Colonic mucosa (tissue), 4 donors: ENCODE results near the gene CTIF. TPM values are rescaled to one million over a fixed set of nuclear protein-coding genes. Genes with fewer than 3 reads are reported as not detected.

Source experiments
- DNase-seq: peaks from one replicate; pipeline ENCODE4 v3.0.0-alpha.2; 2020
- H3K27ac ChIP-seq: fragments of 200-600 bp; one replicate; pipeline ENCODE4 v1.8.0; 2021
- H3K27me3 ChIP-seq: fragments of 200-600 bp; one replicate; pipeline ENCODE4 v1.8.0; 2021
- H3K36me3 ChIP-seq: fragments of 200-600 bp; one replicate; pipeline ENCODE4 v1.8.0; 2021
- H3K4me1 ChIP-seq: fragments of 200-600 bp; one replicate; pipeline ENCODE4 v1.8.0; 2021; ENCODE audit warnings: mild to moderate bottlenecking
- H3K4me3 ChIP-seq: fragments of 200-600 bp; one replicate; pipeline ENCODE4 v1.8.0; 2021
- H3K9ac ChIP-seq, 2 donors: one replicate each; pipeline ENCODE4 v1.7.0; 2013; ENCODE audit warnings: control low read depth in 2 of 2, low read depth in 2 of 2, low read length in 2 of 2
- H3K9me3 ChIP-seq: fragments of 200-600 bp; one replicate; pipeline ENCODE4 v1.8.0; 2021
- intact Hi-C: fragments of 100-400 bp; cut with DNase I; formaldehyde crosslinking; loops from one replicate; pipeline ENCODE4 v1.14.1; 2022
- total RNA-seq, 2 donors: library from RNA; stranded (reverse); fragmentation: NEBNext Ultra II Directional in 1 of 2; extraction: Animal tissue kit (Norgen Biotek cat#: 25700) in 1 of 2; gene quantifications; one replicate each; pipeline ENCODE4 v1.2.1, GENCODE V29; 2021
- TF ChIP-seq, protein P1 (sequence below): fragments of 200-600 bp; IDR thresholded peaks from one replicate; pipeline ENCODE4 v1.8.0; 2022; ENCODE audit warnings: antibody characterized with exemption, mild to moderate bottlenecking
- donor health status: healthy.
- donor health status: DM: no; HTN: no; CAD: no.
- donor health status: DM: no; HTN: no; CAD: no.

CTIF gene
- total RNA-seq, 2 donors from 2014 or later: 13.0 to 16.7 TPM

DNA sequence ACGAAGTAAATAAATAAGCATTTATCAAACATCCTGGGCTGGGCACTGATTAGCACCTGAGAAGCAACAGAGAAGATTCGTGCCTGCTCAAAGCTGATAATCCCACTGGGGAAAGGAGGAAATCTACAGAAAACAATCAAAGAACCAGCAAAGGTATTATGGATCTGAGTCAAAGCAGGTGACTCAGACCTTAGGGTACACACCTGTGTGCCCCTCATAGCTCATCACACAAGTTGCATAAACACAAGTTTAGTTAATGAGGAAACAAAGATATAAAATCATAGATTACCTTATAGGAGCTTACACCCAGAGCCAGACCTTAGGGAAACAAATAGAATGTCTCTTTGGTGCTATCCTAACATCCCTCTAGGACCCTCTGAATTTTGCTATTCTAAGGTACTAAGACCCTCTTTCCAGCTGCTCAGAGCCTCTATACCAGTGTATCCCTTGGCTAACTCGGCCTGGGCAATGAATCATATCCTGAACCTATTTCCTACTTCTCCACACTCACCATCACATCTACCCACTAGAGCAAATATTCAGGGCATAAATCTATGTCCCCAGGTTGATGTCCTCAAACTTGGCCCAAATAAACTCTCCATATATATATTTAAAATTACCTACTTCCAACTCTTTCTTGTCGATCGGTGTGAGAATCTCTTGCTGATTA, 19.3 kb upstream of the CTIF start:
- intact Hi-C loops: no loop called here
- Histone ChIP-seq H3K4me1 (no peaks in the 10 kb centered on the region), H3K4me3 (no peak overlapping the region), H3K9ac (no peak overlapping the region), H3K9me3 (no peaks in the 10 kb centered on the region), H3K27me3 (no peaks in the 10 kb centered on the region), H3K36me3 (no peaks in the 10 kb centered on the region), H3K27ac (no peak overlapping the region)
- DNase-seq: no peak
- TF ChIP-seq, protein P1, sequence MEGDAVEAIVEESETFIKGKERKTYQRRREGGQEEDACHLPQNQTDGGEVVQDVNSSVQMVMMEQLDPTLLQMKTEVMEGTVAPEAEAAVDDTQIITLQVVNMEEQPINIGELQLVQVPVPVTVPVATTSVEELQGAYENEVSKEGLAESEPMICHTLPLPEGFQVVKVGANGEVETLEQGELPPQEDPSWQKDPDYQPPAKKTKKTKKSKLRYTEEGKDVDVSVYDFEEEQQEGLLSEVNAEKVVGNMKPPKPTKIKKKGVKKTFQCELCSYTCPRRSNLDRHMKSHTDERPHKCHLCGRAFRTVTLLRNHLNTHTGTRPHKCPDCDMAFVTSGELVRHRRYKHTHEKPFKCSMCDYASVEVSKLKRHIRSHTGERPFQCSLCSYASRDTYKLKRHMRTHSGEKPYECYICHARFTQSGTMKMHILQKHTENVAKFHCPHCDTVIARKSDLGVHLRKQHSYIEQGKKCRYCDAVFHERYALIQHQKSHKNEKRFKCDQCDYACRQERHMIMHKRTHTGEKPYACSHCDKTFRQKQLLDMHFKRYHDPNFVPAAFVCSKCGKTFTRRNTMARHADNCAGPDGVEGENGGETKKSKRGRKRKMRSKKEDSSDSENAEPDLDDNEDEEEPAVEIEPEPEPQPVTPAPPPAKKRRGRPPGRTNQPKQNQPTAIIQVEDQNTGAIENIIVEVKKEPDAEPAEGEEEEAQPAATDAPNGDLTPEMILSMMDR: no peak

DNA sequence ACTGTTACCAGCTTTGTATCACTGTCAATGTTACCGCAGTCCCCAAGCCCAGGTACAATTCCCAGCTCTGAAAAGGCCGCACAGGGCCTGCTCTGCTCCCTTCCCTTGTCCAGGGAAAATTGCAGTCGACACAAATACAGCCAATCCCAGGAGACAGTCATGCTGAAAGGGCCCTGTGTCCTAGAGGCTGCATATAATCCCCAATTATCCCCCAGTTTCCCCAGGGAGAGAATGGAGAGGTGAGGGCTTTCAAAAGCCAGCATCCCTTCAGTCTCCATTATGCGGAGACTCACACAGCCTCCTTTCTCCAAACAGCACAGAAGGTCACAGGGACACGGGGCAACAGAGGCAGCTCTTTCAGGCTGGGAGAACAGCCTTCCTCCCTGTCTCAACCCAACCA, 17.1 kb upstream of the CTIF start:
- Histone ChIP-seq H3K9me3 (no peaks in the 10 kb centered on the region), H3K4me1 (no peaks in the 10 kb centered on the region), H3K9ac (no peak overlapping the region), H3K36me3 (no peaks in the 10 kb centered on the region), H3K27me3 (no peaks in the 10 kb centered on the region), H3K4me3 (no peak overlapping the region), H3K27ac (no peak overlapping the region)
- TF ChIP-seq, protein P1: no peak
- intact Hi-C loops: no loop called here
- DNase-seq: no peak

DNA sequence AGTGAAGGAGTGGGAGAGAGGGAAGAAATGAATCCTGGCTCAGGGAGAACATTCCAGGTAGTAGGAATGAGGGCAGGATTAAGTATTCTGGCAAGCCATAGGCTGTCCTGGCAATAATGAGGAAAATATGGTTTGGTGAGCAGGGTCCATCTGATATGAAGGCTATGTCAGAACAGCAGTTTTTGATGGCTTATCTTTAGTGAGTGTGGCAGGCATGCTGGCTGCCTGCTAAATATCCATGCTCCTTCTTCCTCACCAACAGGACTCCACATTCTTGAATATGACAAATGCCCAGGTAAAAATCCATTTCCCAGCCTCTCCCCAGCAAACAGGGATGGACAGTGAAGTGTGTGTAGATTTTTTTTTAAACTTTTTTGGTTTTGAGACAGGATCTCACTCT, 13.2 kb upstream of the CTIF start:
- Histone ChIP-seq H3K9ac (no peak overlapping the region), H3K36me3 (no peaks in the 10 kb centered on the region), H3K9me3 (no peaks in the 10 kb centered on the region), H3K4me3 (no peak overlapping the region), H3K4me1 (no peaks in the 10 kb centered on the region), H3K27me3 (no peaks in the 10 kb centered on the region), H3K27ac (no peak overlapping the region)
- DNase-seq: no peak
- intact Hi-C loops: no loop called here
- TF ChIP-seq, protein P1: no peak

DNA sequence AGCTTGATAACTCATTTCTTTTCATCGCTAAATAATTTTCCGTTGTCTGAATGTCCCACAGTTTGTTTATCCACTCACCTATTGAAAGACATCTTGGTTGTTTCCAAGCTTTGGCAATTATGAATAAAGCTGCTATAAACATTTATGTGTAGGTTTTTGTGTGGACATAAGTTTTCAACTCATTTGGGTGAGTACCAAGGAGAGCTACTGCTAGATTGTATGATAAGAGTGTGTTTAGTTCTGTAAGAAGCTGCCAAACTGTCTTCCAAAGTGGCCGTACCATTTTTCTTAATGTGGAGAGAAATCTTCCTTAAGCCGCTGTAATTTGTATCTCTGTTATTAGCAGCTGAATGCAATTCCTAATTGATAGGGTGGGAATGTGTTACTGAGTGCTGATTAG, 11.4 kb upstream of the CTIF start:
- no peak for DNase-seq
- H3K4me1 ChIP-seq: no peaks in the 10 kb centered on the region
- no peaks in the 10 kb centered on the region for H3K27me3 ChIP-seq
- no peak overlapping the region for H3K9ac ChIP-seq
- H3K4me3 ChIP-seq: no peak overlapping the region
- no peaks in the 10 kb centered on the region for H3K9me3 ChIP-seq
- no peak overlapping the region for H3K27ac ChIP-seq
- no peaks in the 10 kb centered on the region for H3K36me3 ChIP-seq
- intact Hi-C loops: no loop called here
- TF ChIP-seq, protein P1: no peak

DNA sequence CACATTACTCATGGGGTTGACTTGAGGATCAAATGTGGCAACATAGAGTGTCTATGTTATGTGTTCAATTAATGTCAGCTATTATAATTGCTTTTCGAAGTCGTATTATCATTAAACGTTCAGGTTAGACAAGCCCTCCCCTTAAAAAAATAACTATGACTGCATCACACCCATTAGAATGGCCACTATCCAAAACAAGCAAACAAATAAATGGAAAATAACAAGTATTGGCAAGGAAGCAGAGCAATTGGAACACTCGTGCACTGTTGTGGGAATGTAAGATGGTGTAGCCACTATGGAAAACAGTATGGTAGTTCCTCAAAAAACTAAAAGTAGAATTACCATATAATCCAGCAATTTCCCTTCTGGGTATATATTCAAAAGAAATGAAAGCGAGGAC, 10.0 kb upstream of the CTIF start:
- no peak overlapping the region for H3K4me3 ChIP-seq
- no peak for DNase-seq
- no peak overlapping the region for H3K9ac ChIP-seq
- H3K9me3 ChIP-seq: no peaks in the 10 kb centered on the region
- H3K27me3 ChIP-seq: no peaks in the 10 kb centered on the region
- H3K4me1 ChIP-seq: no peaks in the 10 kb centered on the region
- intact Hi-C loops: no loop called here
- TF ChIP-seq, protein P1: no peak
- H3K27ac ChIP-seq: no peak overlapping the region
- H3K36me3 ChIP-seq: no peaks in the 10 kb centered on the region
